Measurements from ENCODE around the gene RXRA.

Gene RXRA

GRCh38 chr9:134286471-134287245, 39.6 kb upstream of the RXRA start:
- H3K4me1 ChIP-seq (ENCODE audit: control insufficient read depth in 1 of 2, insufficient read depth in 2 of 2, low read length in 2 of 2), result peaks cover 10 to 12% of the 10 kb centered on the region in 2 donors
- H3K9ac ChIP-seq (ENCODE audit: low read depth in 1 of 2, low read length in 2 of 2), result no peak overlapping the region
- H3K9me3 ChIP-seq (ENCODE audit: control insufficient read depth in 1 of 2, low read length in 2 of 2), result no peaks in the 10 kb centered on the region
- no peaks in the 10 kb centered on the region for H3K27me3 ChIP-seq (ENCODE audit: control insufficient read depth in 1 of 2, insufficient read depth in 2 of 2, low read length in 2 of 2)
- no peak overlapping the region for H3K4me3 ChIP-seq (ENCODE audit: low read depth in 1 of 2, low read length in 2 of 2)
- no peak overlapping the region for H3K27ac ChIP-seq (ENCODE audit: low read depth, low read length)
- H3K36me3 ChIP-seq (ENCODE audit: control insufficient read depth in 1 of 2, insufficient read depth in 2 of 2, low read length in 2 of 2), result no peaks in the 10 kb centered on the region

GRCh38 chr9:134287591-134288491, 38.4 kb upstream of the RXRA start:
- H3K27me3 ChIP-seq (ENCODE audit: control insufficient read depth in 1 of 2, insufficient read depth in 2 of 2, low read length in 2 of 2), result no peaks in the 10 kb centered on the region
- H3K9me3 ChIP-seq (ENCODE audit: control insufficient read depth in 1 of 2, low read length in 2 of 2), result no peaks in the 10 kb centered on the region
- H3K27ac ChIP-seq (ENCODE audit: low read depth, low read length), result no peak overlapping the region

GRCh38 chr9:134288746-134289145, 37.5 kb upstream of the RXRA start:
- Histone ChIP-seq H3K27ac (ENCODE audit: low read depth, low read length) (no peak overlapping the region), H3K4me3 (ENCODE audit: low read depth in 1 of 2, low read length in 2 of 2) (no peak overlapping the region), H3K9ac (ENCODE audit: low read depth in 1 of 2, low read length in 2 of 2) (no peak overlapping the region), H3K9me3 (ENCODE audit: control insufficient read depth in 1 of 2, low read length in 2 of 2) (no peaks in the 10 kb centered on the region), H3K4me1 (ENCODE audit: control insufficient read depth in 1 of 2, insufficient read depth in 2 of 2, low read length in 2 of 2) (no peaks in the 10 kb centered on the region), H3K36me3 (ENCODE audit: control insufficient read depth in 1 of 2, insufficient read depth in 2 of 2, low read length in 2 of 2) (no peaks in the 10 kb centered on the region), H3K27me3 (ENCODE audit: control insufficient read depth in 1 of 2, insufficient read depth in 2 of 2, low read length in 2 of 2) (no peaks in the 10 kb centered on the region)

More at GRCh38 chr9:134287591-134288491, 38.4 kb upstream of the RXRA start:
- Histone ChIP-seq H3K9ac (ENCODE audit: low read depth in 1 of 2, low read length in 2 of 2) (no peak overlapping the region), H3K36me3 (ENCODE audit: control insufficient read depth in 1 of 2, insufficient read depth in 2 of 2, low read length in 2 of 2) (no peaks in the 10 kb centered on the region), H3K4me1 (ENCODE audit: control insufficient read depth in 1 of 2, insufficient read depth in 2 of 2, low read length in 2 of 2) (peaks cover 7 to 8% of the 10 kb centered on the region in 2 donors), H3K4me3 (ENCODE audit: low read depth in 1 of 2, low read length in 2 of 2) (no peak overlapping the region)

GRCh38 chr9:134289241-134289875, 36.9 kb upstream of the RXRA start:
- no peaks in the 10 kb centered on the region for H3K36me3 ChIP-seq (ENCODE audit: control insufficient read depth in 1 of 2, insufficient read depth in 2 of 2, low read length in 2 of 2)
- peaks cover 0 to 3% of the 10 kb centered on the region in 2 donors for H3K4me1 ChIP-seq (ENCODE audit: control insufficient read depth in 1 of 2, insufficient read depth in 2 of 2, low read length in 2 of 2)
- H3K9ac ChIP-seq (ENCODE audit: low read depth in 1 of 2, low read length in 2 of 2), result no peak overlapping the region
- H3K4me3 ChIP-seq (ENCODE audit: low read depth in 1 of 2, low read length in 2 of 2), result no peak overlapping the region
- H3K27ac ChIP-seq (ENCODE audit: low read depth, low read length), result no peak overlapping the region
- no peaks in the 10 kb centered on the region for H3K27me3 ChIP-seq (ENCODE audit: control insufficient read depth in 1 of 2, insufficient read depth in 2 of 2, low read length in 2 of 2)
- H3K9me3 ChIP-seq (ENCODE audit: control insufficient read depth in 1 of 2, low read length in 2 of 2), result no peaks in the 10 kb centered on the region

GRCh38 chr9:134290603-134291451, 35.4 kb upstream of the RXRA start:
- Histone ChIP-seq H3K4me1 (ENCODE audit: control insufficient read depth in 1 of 2, insufficient read depth in 2 of 2, low read length in 2 of 2) (peaks cover 0 to 3% of the 10 kb centered on the region in 2 donors), H3K4me3 (ENCODE audit: low read depth in 1 of 2, low read length in 2 of 2) (no peak overlapping the region), H3K9me3 (ENCODE audit: control insufficient read depth in 1 of 2, low read length in 2 of 2) (no peaks in the 10 kb centered on the region), H3K36me3 (ENCODE audit: control insufficient read depth in 1 of 2, insufficient read depth in 2 of 2, low read length in 2 of 2) (no peaks in the 10 kb centered on the region), H3K9ac (ENCODE audit: low read depth in 1 of 2, low read length in 2 of 2) (no peak overlapping the region), H3K27ac (ENCODE audit: low read depth, low read length) (no peak overlapping the region), H3K27me3 (ENCODE audit: control insufficient read depth in 1 of 2, insufficient read depth in 2 of 2, low read length in 2 of 2) (no peaks in the 10 kb centered on the region)

GRCh38 chr9:134291452-134291881, 34.8 kb upstream of the RXRA start:
- Histone ChIP-seq H3K27ac (ENCODE audit: low read depth, low read length) (no peak overlapping the region), H3K4me1 (ENCODE audit: control insufficient read depth in 1 of 2, insufficient read depth in 2 of 2, low read length in 2 of 2) (peaks cover 0 to 3% of the 10 kb centered on the region in 2 donors), H3K36me3 (ENCODE audit: control insufficient read depth in 1 of 2, insufficient read depth in 2 of 2, low read length in 2 of 2) (no peaks in the 10 kb centered on the region), H3K4me3 (ENCODE audit: low read depth in 1 of 2, low read length in 2 of 2) (no peak overlapping the region), H3K9me3 (ENCODE audit: control insufficient read depth in 1 of 2, low read length in 2 of 2) (no peaks in the 10 kb centered on the region), H3K27me3 (ENCODE audit: control insufficient read depth in 1 of 2, insufficient read depth in 2 of 2, low read length in 2 of 2) (no peaks in the 10 kb centered on the region), H3K9ac (ENCODE audit: low read depth in 1 of 2, low read length in 2 of 2) (no peak overlapping the region)

- H3K27ac ChIP-seq (ENCODE audit: low read depth, low read length), result no peak overlapping the region
- H3K27me3 ChIP-seq (ENCODE audit: control insufficient read depth in 1 of 2, insufficient read depth in 2 of 2, low read length in 2 of 2), result no peaks in the 10 kb centered on the region
- H3K4me1 ChIP-seq (ENCODE audit: control insufficient read depth in 1 of 2, insufficient read depth in 2 of 2, low read length in 2 of 2), result peaks cover 0 to 3% of the 10 kb centered on the region in 2 donors
Observed at GRCh38 chr9:134291961-134292871, 34.0 kb upstream of the RXRA start.

GRCh38 chr9:134293031-134293521, 33.2 kb upstream of the RXRA start:
- Histone ChIP-seq H3K27me3 (ENCODE audit: control insufficient read depth in 1 of 2, insufficient read depth in 2 of 2, low read length in 2 of 2) (no peaks in the 10 kb centered on the region), H3K9ac (ENCODE audit: low read depth in 1 of 2, low read length in 2 of 2) (no peak overlapping the region), H3K36me3 (ENCODE audit: control insufficient read depth in 1 of 2, insufficient read depth in 2 of 2, low read length in 2 of 2) (no peaks in the 10 kb centered on the region), H3K4me1 (ENCODE audit: control insufficient read depth in 1 of 2, insufficient read depth in 2 of 2, low read length in 2 of 2) (peaks cover 0 to 3% of the 10 kb centered on the region in 2 donors), H3K27ac (ENCODE audit: low read depth, low read length) (no peak overlapping the region), H3K9me3 (ENCODE audit: control insufficient read depth in 1 of 2, low read length in 2 of 2) (no peaks in the 10 kb centered on the region), H3K4me3 (ENCODE audit: low read depth in 1 of 2, low read length in 2 of 2) (no peak overlapping the region)

More at GRCh38 chr9:134291961-134292871, 34.0 kb upstream of the RXRA start:
- Histone ChIP-seq H3K4me3 (ENCODE audit: low read depth in 1 of 2, low read length in 2 of 2) (no peak overlapping the region), H3K9me3 (ENCODE audit: control insufficient read depth in 1 of 2, low read length in 2 of 2) (no peaks in the 10 kb centered on the region), H3K9ac (ENCODE audit: low read depth in 1 of 2, low read length in 2 of 2) (no peak overlapping the region), H3K36me3 (ENCODE audit: control insufficient read depth in 1 of 2, insufficient read depth in 2 of 2, low read length in 2 of 2) (no peaks in the 10 kb centered on the region)

Measured in duodenal mucosa (tissue), 2 donors.